Esophagus squamous epithelium (tissue), 5 donors: ENCODE measurements around the gene HTR3C. TPM values are rescaled to one million over a fixed set of nuclear protein-coding genes. Genes with fewer than 3 reads are reported as not detected.
A peak's percentile ranks its signal among the peaks of the same experiment; 100 is the strongest.

Experiments
- DNase-seq: peaks from one replicate; lab custom pipeline; 2025; lab: John Stamatoyannopoulos, UW
- H3K27ac ChIP-seq, 4 donors: fragments of 200-600 bp; sonication (generic); one replicate each; pipeline ENCODE4 v1.5.1; 2016 to 2019; ENCODE audit warnings: mild to moderate bottlenecking in 1 of 4
- H3K27me3 ChIP-seq, 4 donors: fragments of 200-600 bp; sonication (generic); 1 replicate in 3 of 4; 2 replicates in 1 of 4; pipeline versions ENCODE4 v1.5.1 to v1.6.0; 2017 to 2021; ENCODE audit warnings: antibody characterized with exemption in 1 of 4
- H3K36me3 ChIP-seq, 3 donors: fragments of 200-600 bp; sonication (generic); one replicate each; pipeline ENCODE4 v1.5.1; 2016 to 2019
- H3K4me1 ChIP-seq, 3 donors: fragments of 200-600 bp; sonication (generic); one replicate each; pipeline ENCODE4 v1.5.1; 2017 to 2019
- H3K4me3 ChIP-seq, 4 donors: fragments of 200-600 bp; sonication (generic); 1 replicate in 3 of 4; 2 replicates in 1 of 4; pipeline ENCODE4 v1.5.1; 2016 to 2019; ENCODE audit warnings: mild to moderate bottlenecking in 2 of 4, moderate library complexity in 1 of 4
- H3K9me3 ChIP-seq, 3 donors: fragments of 200-600 bp; sonication (generic); one replicate each; pipeline ENCODE4 v1.5.1; 2016 to 2019
- POLR2A ChIP-seq, 4 donors: fragments of 450-650 bp; IDR thresholded peaks; one replicate each; pipeline ENCODE4 v1.6.1; 2017; ENCODE audit warnings: antibody characterized with exemption in 4 of 4, mild to moderate bottlenecking in 4 of 4, moderate library complexity in 3 of 4
- WGBS, 2 donors: methylation state at CpG; one replicate each; pipeline ENCODE4 v1.1.5; 2018; 5-methylcytosine and 5-hydroxymethylcytosine counted together
- intact Hi-C: fragments of 100-400 bp; cut with DNase I; formaldehyde crosslinking; loops from one replicate; pipeline ENCODE4 v1.15.0; 2022
- total RNA-seq, 4 donors: library from RNA; depleted of rRNA; stranded (reverse); fragments of >200 nt; gene quantifications; one replicate each; pipeline ENCODE4 v1.1.0, GENCODE V29; 2016
- TF ChIP-seq, protein P1 (sequence below), 6 experiments: fragments of 450-650 bp in 4 of 6; fragments of 200-600 bp in 2 of 6; sonication (generic) in 2 of 6; IDR thresholded peaks; one replicate each; pipeline ENCODE4 v1.5.1; 2016 to 2019; ENCODE audit warnings: antibody characterized with exemption in 6 of 6, mild to moderate bottlenecking in 4 of 6, moderate library complexity in 4 of 6
- donor health status: DM: yes; HTN: yes; CAD: no.

Gene HTR3C
- total RNA-seq, 4 donors from 2014 or later = not detected

DNA sequence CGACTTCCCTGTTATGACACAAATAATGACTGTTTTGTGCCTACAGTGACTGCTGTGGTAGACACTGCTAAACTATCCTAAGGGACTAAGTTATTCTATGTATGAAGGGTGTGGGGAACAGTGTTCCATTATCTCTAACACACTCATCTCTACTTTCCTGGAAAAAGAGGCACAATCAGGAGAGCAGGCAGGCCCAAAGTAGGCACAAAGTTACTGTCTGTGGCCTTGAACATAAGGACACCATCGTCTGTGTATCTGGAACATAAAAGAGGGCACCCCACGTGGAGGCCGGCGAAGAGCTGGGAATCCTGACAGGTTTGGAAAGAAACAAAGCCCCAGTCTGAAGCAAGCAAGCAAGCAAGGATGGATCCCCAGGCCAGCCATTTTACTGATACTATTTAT is 36.7 kb upstream of the HTR3C start:
- intact Hi-C loops = loop anchor here (5.0 to 10.0 kb wide), 2 partner anchors 119 kb away; partner anchors contain the start of gene EIF2B5
- Histone ChIP-seq H3K4me3 (peak overlapping the region; percentile 4 to 100 (median 92)), H3K4me1 (peaks cover 9 to 42% (median 10%) of the 10 kb centered on the region in 3 donors), H3K27me3 (no peaks in the 10 kb centered on the region), H3K27ac (peak overlapping the region; percentile 89 to 95 (median 90)), H3K36me3 (peaks cover 0 to 31% (median 0%) of the 10 kb centered on the region in 3 donors), H3K9me3 (no peaks in the 10 kb centered on the region)
- no peak for DNase-seq
- 37 to 45% methylated on average over 5 of the region's 5 CpGs for WGBS, 2 donors
- TF ChIP-seq, protein P1, sequence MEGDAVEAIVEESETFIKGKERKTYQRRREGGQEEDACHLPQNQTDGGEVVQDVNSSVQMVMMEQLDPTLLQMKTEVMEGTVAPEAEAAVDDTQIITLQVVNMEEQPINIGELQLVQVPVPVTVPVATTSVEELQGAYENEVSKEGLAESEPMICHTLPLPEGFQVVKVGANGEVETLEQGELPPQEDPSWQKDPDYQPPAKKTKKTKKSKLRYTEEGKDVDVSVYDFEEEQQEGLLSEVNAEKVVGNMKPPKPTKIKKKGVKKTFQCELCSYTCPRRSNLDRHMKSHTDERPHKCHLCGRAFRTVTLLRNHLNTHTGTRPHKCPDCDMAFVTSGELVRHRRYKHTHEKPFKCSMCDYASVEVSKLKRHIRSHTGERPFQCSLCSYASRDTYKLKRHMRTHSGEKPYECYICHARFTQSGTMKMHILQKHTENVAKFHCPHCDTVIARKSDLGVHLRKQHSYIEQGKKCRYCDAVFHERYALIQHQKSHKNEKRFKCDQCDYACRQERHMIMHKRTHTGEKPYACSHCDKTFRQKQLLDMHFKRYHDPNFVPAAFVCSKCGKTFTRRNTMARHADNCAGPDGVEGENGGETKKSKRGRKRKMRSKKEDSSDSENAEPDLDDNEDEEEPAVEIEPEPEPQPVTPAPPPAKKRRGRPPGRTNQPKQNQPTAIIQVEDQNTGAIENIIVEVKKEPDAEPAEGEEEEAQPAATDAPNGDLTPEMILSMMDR (IDR thresholded peaks at IDR 0.05) = no peak
- no peak for TF ChIP-seq POLR2A (IDR thresholded peaks at IDR 0.05)

GRCh38 chr3:184016811-184017671 is 35.8 kb upstream of the HTR3C start:
- peak overlapping the region; percentile 89 to 95 (median 90) for H3K27ac ChIP-seq
- no peak for DNase-seq
- WGBS, 2 donors = 30 to 31% methylated on average over 9 to 10 of the region's 57 CpGs

DNA sequence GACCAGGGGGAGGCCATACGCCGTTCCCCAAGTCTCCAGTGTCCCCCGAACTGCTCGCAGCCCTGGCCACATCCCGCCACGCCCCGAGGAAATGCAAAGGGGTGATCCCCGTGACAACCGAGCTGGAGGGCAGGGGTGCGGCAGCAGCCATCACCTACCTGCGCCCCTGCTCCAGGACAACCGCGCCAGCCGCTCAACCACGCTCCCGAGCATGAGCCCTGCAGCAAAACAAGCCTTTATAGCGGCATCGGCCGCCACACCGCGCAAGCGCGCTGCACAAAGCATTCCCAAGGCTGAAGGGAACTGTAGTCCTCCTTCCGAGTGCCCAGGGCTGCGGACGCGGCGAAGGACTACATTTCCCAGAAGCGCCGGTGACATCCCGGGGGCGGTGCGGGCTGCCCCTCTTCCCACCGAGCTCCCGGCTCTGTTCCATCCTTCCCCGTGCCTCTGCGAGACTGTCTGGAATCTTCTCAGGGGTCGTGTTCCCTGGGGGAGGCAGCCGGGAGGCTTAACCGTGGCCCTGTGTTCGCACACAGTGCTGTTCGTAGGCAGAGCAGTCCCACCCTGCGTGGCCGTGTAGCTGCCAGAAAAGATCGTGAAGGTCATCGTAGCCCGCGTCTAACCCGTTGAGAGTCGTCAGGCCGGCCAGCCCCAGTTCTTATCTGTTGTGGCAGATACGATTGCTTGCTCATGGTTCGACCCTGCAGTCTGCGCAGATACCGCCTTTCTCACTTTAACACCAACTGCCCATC is 35.0 kb upstream of the HTR3C start, which contains the start of gene ABCC5:
TSS of gene ABCC5 (minus strand) at position 213 of the 752 bp plus-strand sequence. CDS start 3,492 bp downstream, outside the sequence.
- Histone ChIP-seq H3K36me3 (peaks cover 0 to 15% (median 0%) of the 10 kb centered on the region in 3 donors), H3K27ac (peak within 1 kb of the TSS; percentile 89 to 95 (median 90)), H3K4me1 (peaks cover 9 to 36% (median 10%) of the 10 kb centered on the region in 3 donors), H3K9me3 (no peaks in the 10 kb centered on the region), H3K27me3 (no peaks in the 10 kb centered on the region), H3K4me3 (peak within 1 kb of the TSS; percentile 84 to 100 (median 98))
- intact Hi-C loops = loop anchor here (5.0 to 10.0 kb wide), 2 partner anchors 117 to 121 kb away; partner anchors contain the start of gene EIF2B5
- peak in 1 of 4 donors; percentile 70 for TF ChIP-seq POLR2A (IDR thresholded peaks at IDR 0.05)
- TF ChIP-seq, protein P1 (IDR thresholded peaks at IDR 0.05) = peak in 3 of 6 experiments; percentile 9 to 50 (median 43)
- 3 to 4% methylated on average over 3 to 4 of the region's 55 CpGs for WGBS, 2 donors
- peak; percentile 55 for DNase-seq

More at GRCh38 chr3:184016811-184017671, 35.8 kb upstream of the HTR3C start:
- Histone ChIP-seq H3K9me3 (no peaks in the 10 kb centered on the region), H3K27me3 (no peaks in the 10 kb centered on the region), H3K4me3 (peak overlapping the region; percentile 84 to 100 (median 98)), H3K36me3 (peaks cover 0 to 23% (median 0%) of the 10 kb centered on the region in 3 donors), H3K4me1 (peaks cover 9 to 42% (median 10%) of the 10 kb centered on the region in 3 donors)
- no peak for TF ChIP-seq POLR2A (IDR thresholded peaks at IDR 0.05)
- TF ChIP-seq, protein P1 (IDR thresholded peaks at IDR 0.05) = peak; percentile 91 to 98 (median 98)
- intact Hi-C loops = loop anchor here (5.0 to 10.0 kb wide), 2 partner anchors 118 to 120 kb away; partner anchors contain the start of gene EIF2B5

GRCh38 chr3:184018424-184018973 is 34.3 kb upstream of the HTR3C start:
- H3K36me3 ChIP-seq = peaks cover 0 to 8% (median 0%) of the 10 kb centered on the region in 3 donors
- H3K4me3 ChIP-seq = peak overlapping the region; percentile 84 to 100 (median 98)
- H3K27ac ChIP-seq = peak overlapping the region; percentile 89 to 95 (median 90)
- TF ChIP-seq, protein P1 (IDR thresholded peaks at IDR 0.05) = no peak
- TF ChIP-seq POLR2A (IDR thresholded peaks at IDR 0.05) = no peak
- DNase-seq = no peak
- 78 to 88% methylated on average over 6 to 16 of the region's 21 CpGs for WGBS, 2 donors
- intact Hi-C loops = loop anchor here (5.0 to 10.0 kb wide), 2 partner anchors 116 to 121 kb away; partner anchors contain the start of gene EIF2B5
- H3K27me3 ChIP-seq = no peaks in the 10 kb centered on the region
- H3K4me1 ChIP-seq = peaks cover 9 to 33% (median 10%) of the 10 kb centered on the region in 3 donors
- no peaks in the 10 kb centered on the region for H3K9me3 ChIP-seq
